Coronary artery (tissue), 2 donors: Measurements from ENCODE around the gene FAAP20.

Source experiments
- DNase-seq: peaks from one replicate; pipeline ENCODE4 v3.0.0-alpha.2; 2017; ENCODE audit warnings: low spot score
- H3K27ac ChIP-seq, 2 donors: fragments of 200-600 bp; sonication (generic); one replicate each; pipeline ENCODE4 v1.5.1; 2016 to 2019
- H3K4me3 ChIP-seq: fragments of 200-600 bp; sonication (generic); 2 replicates; pipeline ENCODE4 v1.5.1; 2016; ENCODE audit warnings: mild to moderate bottlenecking, moderate library complexity
- TF ChIP-seq, protein P1 (sequence below): fragments of 200-600 bp; sonication (generic); IDR thresholded peaks from one replicate; pipeline ENCODE4 v1.5.1; 2019; ENCODE audit warnings: antibody characterized with exemption

FAAP20 gene

DNA sequence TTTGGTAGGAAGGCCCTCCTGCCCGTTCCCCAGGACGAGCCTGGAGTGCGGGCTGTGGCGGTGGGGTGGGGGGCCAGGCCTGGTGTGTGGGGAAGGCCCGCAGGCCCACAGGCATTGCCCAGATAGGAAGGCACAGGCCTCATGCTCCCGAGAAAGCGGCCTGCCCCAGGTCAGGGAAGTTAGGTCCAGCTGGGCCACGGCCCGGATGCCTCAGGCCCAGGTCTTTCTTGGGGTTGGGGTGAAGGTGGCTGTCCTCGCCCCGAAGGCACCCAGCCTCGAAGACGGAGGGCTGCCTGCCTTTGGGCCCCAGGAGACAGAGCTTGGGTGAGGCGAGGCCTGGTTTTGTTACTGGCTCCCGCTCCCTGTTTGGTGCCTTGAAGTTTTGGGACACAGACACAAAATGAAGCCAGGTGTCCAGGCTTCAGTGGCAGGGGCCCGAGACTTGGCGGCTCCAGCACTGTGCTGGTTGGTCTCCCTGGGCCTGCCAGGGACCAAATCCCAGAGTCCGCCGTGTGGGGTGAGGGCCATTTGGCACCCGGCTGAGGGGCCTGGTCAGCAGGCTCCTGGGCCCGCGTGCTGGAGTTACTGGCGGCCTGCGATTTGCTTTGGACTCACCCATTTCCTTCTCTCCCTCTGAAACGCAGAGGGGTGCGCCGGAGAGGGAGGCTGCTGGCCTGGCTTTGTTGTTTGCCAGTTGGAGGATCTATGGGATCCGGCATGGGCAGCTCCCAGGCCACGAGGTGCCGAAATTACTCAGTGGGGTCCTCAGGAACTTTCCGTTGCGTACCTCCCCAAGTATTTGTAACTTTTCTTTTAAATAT lies 35.5 kb upstream of the FAAP20 start:
- peak; percentile 79 for DNase-seq
- Histone ChIP-seq H3K27ac (peak overlapping the region; percentile 79 to 100), H3K4me3 (peak overlapping the region; percentile 96)
- TF ChIP-seq, protein P1, sequence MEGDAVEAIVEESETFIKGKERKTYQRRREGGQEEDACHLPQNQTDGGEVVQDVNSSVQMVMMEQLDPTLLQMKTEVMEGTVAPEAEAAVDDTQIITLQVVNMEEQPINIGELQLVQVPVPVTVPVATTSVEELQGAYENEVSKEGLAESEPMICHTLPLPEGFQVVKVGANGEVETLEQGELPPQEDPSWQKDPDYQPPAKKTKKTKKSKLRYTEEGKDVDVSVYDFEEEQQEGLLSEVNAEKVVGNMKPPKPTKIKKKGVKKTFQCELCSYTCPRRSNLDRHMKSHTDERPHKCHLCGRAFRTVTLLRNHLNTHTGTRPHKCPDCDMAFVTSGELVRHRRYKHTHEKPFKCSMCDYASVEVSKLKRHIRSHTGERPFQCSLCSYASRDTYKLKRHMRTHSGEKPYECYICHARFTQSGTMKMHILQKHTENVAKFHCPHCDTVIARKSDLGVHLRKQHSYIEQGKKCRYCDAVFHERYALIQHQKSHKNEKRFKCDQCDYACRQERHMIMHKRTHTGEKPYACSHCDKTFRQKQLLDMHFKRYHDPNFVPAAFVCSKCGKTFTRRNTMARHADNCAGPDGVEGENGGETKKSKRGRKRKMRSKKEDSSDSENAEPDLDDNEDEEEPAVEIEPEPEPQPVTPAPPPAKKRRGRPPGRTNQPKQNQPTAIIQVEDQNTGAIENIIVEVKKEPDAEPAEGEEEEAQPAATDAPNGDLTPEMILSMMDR, result no peak

DNA sequence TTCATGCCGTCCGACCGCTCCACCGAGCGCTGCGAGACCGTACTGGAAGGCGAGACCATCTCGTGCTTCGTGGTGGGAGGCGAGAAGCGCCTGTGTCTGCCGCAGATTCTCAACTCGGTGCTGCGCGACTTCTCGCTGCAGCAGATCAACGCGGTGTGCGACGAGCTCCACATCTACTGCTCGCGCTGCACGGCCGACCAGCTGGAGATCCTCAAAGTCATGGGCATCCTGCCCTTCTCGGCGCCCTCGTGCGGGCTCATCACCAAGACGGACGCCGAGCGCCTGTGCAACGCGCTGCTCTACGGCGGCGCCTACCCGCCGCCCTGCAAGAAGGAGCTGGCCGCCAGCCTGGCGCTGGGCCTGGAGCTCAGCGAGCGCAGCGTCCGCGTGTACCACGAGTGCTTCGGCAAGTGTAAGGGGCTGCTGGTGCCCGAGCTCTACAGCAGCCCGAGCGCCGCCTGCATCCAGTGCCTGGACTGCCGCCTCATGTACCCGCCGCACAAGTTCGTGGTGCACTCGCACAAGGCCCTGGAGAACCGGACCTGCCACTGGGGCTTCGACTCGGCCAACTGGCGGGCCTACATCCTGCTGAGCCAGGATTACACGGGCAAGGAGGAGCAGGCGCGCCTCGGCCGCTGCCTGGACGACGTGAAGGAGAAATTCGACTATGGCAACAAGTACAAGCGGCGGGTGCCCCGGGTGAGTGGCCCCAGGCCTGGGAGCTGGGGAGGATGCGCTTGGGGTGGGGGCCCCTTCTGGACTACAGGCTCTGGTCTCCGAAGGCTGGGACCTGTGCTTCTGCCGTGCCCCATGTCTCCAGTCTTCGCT lies 34.7 kb upstream of the FAAP20 start:
- H3K4me3 ChIP-seq, result peak overlapping the region; percentile 96
- TF ChIP-seq, protein P1, result no peak
- peak; percentile 85 for DNase-seq
- H3K27ac ChIP-seq, result peak overlapping the region; percentile 79 to 100

DNA sequence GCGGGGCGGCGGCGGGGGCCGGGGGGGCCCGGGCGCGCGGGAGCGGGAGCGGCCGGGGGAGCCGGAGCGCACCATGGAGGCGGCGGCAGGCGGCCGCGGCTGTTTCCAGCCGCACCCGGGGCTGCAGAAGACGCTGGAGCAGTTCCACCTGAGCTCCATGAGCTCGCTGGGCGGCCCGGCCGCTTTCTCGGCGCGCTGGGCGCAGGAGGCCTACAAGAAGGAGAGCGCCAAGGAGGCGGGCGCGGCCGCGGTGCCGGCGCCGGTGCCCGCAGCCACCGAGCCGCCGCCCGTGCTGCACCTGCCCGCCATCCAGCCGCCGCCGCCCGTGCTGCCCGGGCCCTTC lies 34.1 kb upstream of the FAAP20 start:
- Histone ChIP-seq H3K4me3 (peak overlapping the region; percentile 96), H3K27ac (peak overlapping the region; percentile 79 to 100)
- TF ChIP-seq, protein P1, result no peak
- no peak for DNase-seq

DNA sequence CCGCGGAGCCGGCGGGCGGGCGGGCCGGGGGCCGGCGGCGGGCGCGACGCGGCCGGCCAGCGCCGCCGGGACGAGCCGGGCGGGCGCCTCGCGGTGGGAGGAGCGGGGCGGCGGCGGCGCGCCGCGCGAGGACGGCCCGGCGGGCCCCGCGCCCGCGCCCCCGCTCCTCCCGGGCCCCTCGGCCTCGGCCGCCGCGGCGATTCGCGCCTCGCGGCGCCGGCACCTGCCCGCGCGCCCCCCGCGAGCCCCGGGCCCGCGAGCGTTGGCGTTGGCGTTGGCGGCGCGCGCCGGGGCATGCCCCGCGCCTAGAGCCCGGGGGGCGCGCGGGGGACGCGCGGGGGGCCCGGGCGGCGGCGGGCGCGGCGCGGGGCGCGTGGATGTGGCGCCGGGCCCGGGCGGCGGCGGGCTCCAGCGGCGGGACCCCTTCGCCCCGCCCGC lies 33.6 kb upstream of the FAAP20 start, which contains the start of gene SKI:
SKI (plus strand) TSS at position 163 of the 438 bp plus-strand sequence. CDS start 448 bp downstream, outside the sequence.
- TF ChIP-seq, protein P1, result no peak
- Histone ChIP-seq H3K4me3 (peak within 1 kb of the TSS; percentile 97), H3K27ac (peak within 1 kb of the TSS; percentile 98 to 100)
- DNase-seq, result no peak

DNA sequence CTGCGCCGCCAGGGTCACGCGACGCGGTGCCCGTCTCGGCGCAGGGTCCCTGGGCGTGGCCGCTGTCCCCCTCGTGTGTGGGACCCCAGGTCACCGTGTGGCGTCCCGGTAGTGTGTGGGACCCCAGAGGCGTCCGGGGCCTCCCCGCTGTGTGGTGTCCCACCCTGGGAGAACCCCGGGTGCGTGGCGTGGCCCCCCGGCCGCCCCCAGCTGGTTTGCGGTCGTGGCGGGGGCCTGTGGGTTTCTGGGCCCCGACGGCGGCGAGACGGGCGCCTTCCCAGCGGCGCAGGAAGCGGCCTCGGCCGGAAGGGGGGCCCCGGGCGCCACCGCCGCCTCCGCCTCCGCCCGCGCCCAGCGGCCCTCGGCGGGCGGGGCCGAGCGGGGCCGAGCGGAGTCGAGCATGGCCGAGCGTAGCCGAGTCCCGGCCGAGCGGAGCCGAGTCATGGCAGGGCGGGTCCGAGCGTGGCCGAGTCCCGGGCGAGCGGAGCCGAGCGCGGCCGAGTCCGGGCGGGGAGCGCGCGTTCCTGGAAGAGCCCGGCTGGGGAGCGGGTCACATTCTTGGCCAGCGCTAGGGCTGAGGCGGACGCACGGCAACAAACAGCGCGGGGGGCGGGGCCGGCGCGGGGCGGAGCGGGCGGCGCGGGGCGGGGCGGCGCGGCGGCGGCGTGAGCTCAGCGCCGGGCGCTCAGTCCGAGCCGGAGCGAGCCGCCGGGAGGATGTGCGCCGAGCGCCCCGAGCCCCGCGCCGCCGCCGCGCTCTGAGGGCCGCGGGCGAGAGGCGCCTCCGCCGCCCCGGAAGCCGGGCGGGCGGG lies 33.0 kb upstream of the FAAP20 start:
- TF ChIP-seq, protein P1, result no peak
- DNase-seq, result peak; percentile 97
- peak overlapping the region; percentile 97 for H3K4me3 ChIP-seq
- peak overlapping the region; percentile 98 to 100 for H3K27ac ChIP-seq

DNA sequence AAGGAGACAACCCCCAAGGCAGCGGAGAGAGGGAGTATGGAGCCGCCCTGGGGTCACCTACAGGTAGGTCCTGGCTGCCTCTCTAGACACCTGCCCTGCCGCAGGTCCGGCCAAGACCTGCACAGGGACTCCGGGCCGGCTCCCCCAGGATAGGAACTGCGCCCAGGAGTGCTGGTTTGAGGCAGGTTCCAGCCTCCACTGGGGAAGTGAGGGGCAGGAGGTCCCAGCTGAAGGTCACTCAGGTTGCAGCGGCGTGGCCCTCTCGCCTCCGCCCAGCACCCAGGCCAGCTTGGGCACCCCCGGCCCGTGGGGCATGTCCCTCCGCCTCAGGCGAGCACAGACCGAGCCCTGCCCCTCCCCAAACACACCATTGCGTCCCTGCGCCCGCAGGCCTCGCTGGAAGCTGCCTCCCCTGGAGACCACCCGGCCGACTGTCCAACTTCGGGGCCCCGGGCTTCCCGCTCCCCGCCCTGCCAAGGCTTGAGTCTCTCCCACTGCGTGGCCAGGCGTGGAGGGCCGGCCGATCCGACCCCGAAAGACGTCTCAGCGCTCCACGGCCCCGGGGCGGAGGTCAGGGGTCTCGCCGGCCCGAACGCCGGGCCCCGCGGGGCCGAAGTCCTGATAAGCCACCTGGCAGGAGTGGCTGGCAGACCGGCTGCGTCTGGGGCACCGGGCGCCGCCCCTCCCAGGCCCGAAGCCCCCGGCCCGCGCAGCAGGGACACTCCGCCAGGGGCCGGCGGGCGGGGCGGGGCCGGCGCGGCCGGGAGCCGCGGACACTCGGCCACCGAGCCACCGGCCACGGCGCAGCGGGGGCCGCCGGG lies 32.2 kb upstream of the FAAP20 start:
- peak overlapping the region; percentile 97 for H3K4me3 ChIP-seq
- peak; percentile 82 for DNase-seq
- H3K27ac ChIP-seq, result peak overlapping the region; percentile 98 to 100
- TF ChIP-seq, protein P1, result no peak
